C4-2B (cell line): ENCODE results near the gene TEX55.
"Not testable (repeated sequence)": the region's sequence is repeated elsewhere in the genome, so short reads cannot be mapped to it uniquely, and the experiment has no call there.

Experiments used
- H3K27ac ChIP-seq: fragments of 450-650 bp; 2 replicates; pipeline ENCODE4 v1.5.1; 2017
- ZFX ChIP-seq: fragments of 450-650 bp; IDR thresholded peaks from 2 replicates; pipeline ENCODE4 v1.6.1; 2017
- TF ChIP-seq, protein P1 (sequence below): fragments of 450-650 bp; conservative IDR thresholded peaks from 2 replicates; pipeline ENCODE4 v1.5.1; 2017; ENCODE audit warnings: mild to moderate bottlenecking

The TEX55 gene

DNA sequence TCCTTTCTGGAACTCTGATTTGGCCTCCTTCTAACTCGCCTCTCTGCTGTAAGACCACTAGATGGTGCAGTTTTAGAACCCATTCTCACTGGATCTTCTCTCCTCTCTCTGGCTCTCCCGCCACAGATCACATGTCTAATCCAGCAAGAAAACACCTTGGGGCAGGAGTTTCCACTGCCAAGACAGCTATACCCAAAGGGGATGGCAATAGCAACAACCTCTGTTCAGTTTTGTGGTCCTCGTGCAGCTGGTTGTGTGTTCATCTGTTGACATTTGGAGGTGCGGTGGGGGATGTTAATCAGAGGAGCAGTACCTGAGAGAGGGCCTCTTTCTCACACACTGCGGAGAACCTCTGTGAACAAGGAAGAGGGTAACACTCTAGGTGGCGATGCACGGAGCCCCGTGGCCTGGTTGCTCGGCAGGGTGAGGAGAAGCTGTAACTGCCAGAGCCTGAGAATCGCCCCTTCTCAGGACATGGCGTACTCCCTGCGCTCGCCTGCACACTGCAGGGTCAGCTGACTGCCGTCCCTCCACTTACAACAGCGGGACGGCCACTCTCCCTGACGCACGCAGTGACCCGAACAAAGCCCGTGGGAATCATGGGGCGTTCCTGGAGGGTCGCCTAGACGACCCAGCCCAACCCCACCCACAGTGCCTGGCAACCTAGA lies at the start of gene TEX55:
Gene TEX55 (plus strand): TSS at position 666 of the 668 bp plus-strand sequence. CDS start 25 bp downstream, outside the sequence.
- no peak for TF ChIP-seq ZFX
- TF ChIP-seq, protein P1, sequence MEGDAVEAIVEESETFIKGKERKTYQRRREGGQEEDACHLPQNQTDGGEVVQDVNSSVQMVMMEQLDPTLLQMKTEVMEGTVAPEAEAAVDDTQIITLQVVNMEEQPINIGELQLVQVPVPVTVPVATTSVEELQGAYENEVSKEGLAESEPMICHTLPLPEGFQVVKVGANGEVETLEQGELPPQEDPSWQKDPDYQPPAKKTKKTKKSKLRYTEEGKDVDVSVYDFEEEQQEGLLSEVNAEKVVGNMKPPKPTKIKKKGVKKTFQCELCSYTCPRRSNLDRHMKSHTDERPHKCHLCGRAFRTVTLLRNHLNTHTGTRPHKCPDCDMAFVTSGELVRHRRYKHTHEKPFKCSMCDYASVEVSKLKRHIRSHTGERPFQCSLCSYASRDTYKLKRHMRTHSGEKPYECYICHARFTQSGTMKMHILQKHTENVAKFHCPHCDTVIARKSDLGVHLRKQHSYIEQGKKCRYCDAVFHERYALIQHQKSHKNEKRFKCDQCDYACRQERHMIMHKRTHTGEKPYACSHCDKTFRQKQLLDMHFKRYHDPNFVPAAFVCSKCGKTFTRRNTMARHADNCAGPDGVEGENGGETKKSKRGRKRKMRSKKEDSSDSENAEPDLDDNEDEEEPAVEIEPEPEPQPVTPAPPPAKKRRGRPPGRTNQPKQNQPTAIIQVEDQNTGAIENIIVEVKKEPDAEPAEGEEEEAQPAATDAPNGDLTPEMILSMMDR = peak; percentile 82
- no peak within 1 kb of the TSS for H3K27ac ChIP-seq

DNA sequence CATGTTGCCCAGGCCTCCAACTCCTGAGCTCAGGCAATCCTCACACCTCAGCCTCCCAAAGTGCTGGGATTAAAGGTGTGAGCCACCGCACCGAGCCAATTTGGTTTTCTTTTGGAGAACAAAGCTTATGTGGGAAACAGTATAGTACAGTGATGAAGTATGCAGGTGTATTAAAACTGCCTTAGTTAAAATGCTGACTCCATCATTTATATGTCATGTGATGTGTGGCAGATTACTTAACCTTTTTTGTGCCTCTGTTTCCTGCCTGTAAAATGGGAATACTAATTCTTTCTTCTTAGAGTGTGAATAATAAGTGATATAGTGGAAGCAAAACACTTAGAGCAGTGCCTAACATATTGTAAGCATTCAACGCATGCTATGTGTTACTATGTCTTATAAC lies 48.0 kb upstream of the TEX55 start:
- H3K27ac ChIP-seq = no peak overlapping the region
- TF ChIP-seq, protein P1 = no peak
- TF ChIP-seq ZFX = no peak

DNA sequence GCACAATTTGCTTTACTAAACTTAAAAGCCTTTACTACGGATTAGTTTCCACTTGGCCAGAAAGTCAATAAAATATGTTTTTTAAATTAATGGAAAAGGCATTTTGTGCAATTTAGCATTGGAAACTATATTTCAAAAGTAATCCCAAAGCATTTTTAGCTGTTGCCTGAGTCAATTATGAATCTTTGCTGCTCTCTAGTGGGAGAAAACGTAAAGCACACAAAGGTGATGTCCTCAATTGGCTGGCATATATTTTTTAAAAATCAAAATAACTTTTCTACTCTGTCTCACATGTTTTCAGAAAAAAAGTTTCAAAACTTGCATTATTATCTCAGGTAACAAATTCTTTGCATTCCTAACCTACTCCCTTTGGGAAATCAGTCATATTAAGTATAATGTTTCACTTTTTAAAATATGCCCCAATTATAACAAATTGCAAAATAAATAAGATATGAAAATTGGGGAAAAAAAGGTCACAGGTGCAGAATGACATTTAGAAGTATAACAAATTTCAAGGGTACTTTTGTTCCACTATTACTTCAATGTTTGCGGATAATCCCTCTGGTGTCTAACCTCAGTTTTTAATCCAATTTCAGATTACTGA lies 47.2 kb upstream of the TEX55 start:
- no peak overlapping the region for H3K27ac ChIP-seq
- TF ChIP-seq ZFX = no peak
- TF ChIP-seq, protein P1 = peak; percentile 88

DNA sequence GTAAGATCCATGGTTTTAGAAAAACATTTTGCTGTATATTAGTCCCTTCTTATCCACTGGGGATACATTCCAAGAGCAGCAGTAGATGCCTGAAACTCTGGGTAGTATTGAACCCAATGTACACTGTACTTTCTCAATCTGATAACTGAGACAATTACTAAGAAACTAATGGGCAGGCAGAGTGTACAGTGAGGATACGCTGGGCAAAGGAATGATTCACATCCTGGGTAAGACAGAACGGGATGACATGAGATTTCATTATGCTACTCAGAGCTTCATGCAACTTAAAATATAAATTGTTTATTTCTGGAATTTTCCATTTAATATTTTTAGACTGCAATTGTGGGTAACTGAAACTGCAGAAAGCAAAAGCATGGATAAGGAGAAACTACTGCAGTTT lies 46.2 kb upstream of the TEX55 start:
- TF ChIP-seq, protein P1 = no peak
- no peak for TF ChIP-seq ZFX
- no peak overlapping the region for H3K27ac ChIP-seq

DNA sequence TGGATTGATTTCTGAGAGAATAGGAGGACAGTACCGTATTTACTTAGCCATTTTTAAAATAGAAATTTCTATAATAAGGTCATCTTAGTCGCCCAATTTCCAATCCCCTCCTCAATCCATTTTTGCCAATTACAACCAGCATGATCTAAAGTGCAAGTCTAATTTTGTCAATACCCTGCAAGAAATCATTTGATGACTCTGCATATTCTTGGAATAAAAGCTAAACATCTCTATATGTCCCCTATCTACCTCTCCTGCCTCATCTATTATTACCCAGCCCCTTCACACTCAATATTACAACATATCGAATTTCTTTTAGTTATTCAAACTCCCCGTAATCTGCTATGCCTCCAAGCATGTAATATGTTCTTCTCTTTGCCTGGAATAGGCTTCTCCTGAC lies 41.9 kb upstream of the TEX55 start:
- no peak for TF ChIP-seq ZFX
- TF ChIP-seq, protein P1 = no peak

DNA sequence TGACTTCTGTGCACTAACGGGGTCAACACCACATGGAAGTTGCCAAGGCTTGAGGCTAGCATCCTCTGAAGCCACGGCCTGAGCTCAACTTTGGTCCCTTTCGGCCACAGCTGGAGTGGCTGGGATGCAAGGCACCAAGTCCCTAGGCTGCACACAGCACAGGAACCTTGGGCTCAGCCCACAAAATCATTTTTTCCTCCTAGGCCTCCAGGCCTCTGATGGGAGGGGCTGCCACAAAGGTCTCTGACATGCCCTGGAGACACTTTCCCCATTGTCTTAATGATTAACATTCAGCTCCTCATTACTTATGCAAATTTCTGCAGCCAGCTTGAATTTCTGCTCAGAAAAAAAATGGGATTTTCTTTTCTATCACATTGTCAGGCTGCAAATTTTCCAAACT lies 27.6 kb upstream of the TEX55 start:
- not testable (repeated sequence) for H3K27ac ChIP-seq

More for the DNA sequence above, 41.9 kb upstream of the TEX55 start:
- no peak overlapping the region for H3K27ac ChIP-seq

DNA sequence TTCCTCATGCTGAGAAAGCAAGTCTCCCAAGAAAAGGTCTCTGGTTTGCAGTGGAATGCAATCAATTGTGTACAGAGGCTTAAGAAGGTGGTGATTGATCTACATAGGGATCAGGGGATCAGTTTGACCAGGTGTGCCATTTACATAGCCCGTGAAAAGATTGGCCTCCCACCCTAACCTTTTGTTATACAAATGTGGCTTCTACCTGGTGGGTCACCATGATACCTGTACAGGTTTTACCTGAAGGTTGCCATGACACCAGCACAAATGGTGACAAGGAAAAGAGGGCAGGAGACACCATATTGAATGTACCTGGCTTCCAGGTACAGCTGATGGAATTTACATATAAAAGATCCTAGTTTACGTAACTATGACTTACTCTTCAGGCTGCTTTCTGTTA lies 25.5 kb upstream of the TEX55 start:
- TF ChIP-seq, protein P1 = no peak
- TF ChIP-seq ZFX = no peak
- H3K27ac ChIP-seq = no peak overlapping the region

DNA sequence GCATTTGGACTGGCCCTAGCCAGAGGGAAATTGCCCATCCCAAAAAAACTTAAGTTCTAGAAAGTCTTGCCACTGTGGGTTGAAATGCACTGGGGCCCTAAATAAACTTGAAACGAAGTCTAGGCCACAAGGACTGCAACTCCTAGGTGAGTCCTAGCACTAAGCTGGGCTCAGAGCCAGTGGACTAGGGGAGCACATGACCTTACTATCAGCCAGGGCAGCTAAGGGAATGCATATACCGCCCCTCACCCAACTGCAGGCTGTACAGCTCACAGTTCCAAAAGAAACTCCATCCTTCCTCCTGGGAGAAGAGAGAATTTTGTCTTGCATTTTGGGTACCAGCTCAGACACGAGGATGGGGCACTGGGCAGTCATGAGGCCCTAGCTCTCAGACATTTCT lies 23.6 kb upstream of the TEX55 start:
- TF ChIP-seq, protein P1 = 0 out of 2 replicates have a peak, but pooled peaks have one; percentile 2
- no peak for TF ChIP-seq ZFX
- H3K27ac ChIP-seq = no peak overlapping the region
